Transverse colon (tissue), 4 donors: Measurements from ENCODE around the gene MLLT10.

Experiments used
- CTCF ChIP-seq, 5 experiments: fragments of 200-600 bp in 3 of 5; fragments of 450-650 bp in 2 of 5; sonication (generic) in 3 of 5; IDR thresholded peaks; 1 replicate in 2 of 5; 2 replicates in 3 of 5; pipeline ENCODE4 v1.5.1; 2016 to 2017; ENCODE audit warnings: antibody characterized with exemption in 5 of 5, inconsistent platforms in 3 of 5, mild to moderate bottlenecking in 2 of 5, moderate library complexity in 1 of 5
- EP300 ChIP-seq: sonication (generic); formaldehyde crosslinking; IDR thresholded peaks from one replicate; pipeline ENCODE4 v1.6.1; 2017; ENCODE audit warnings: antibody characterized with exemption, low read depth
- POLR2A ChIP-seq: fragments of 450-650 bp; IDR thresholded peaks from one replicate; pipeline ENCODE4 v1.6.1; 2016; ENCODE audit warnings: antibody characterized with exemption, mild to moderate bottlenecking, moderate library complexity
- POLR2AphosphoS5 ChIP-seq, 3 donors: sonication (generic); formaldehyde crosslinking; IDR thresholded peaks; one replicate each; pipeline ENCODE4 v1.6.1; 2016; ENCODE audit warnings: antibody characterized with exemption in 3 of 3

GRCh38 chr10:21593986-21594385, 60.0 kb downstream of the MLLT10 start:
- TF ChIP-seq EP300 (no peak), POLR2A (no peak), POLR2AphosphoS5 (IDR thresholded peaks at IDR 0.05) (no peak), CTCF (IDR thresholded peaks at IDR 0.05) (no peak)
